ENCODE data around the gene GOPC. TPM values are rescaled to one million over a fixed set of nuclear protein-coding genes. Genes with fewer than 3 reads are reported as not detected.

GOPC gene
- total RNA-seq, 2 donors from 2014 or later = 28.4 to 30.3 TPM

GRCh38 chr6:117531809-117532725 is 70.2 kb downstream of the GOPC start:
- no peaks in the 10 kb centered on the region for H3K27me3 Mint-ChIP-seq (ENCODE audit: insufficient read depth)
- H3K4me3 Mint-ChIP-seq = no peak overlapping the region
- no peak overlapping the region for H3K4me3 ChIP-seq (ENCODE audit: low read length)
- H3K36me3 Mint-ChIP-seq (ENCODE audit: low read depth) = peaks cover 3% of the 10 kb centered on the region
- 93 to 100% methylated on average over 5 of the region's 5 CpGs for WGBS, 2 experiments (ENCODE audit: insufficient coverage in 1 of 2, insufficient read length in 1 of 2)
- no peaks in the 10 kb centered on the region for H3K9me3 Mint-ChIP-seq
- H3K9me3 ChIP-seq (ENCODE audit: control insufficient read depth, low read length) = no peaks in the 10 kb centered on the region
- no peaks in the 10 kb centered on the region for H3K27me3 ChIP-seq (ENCODE audit: control insufficient read depth, insufficient read depth, low read length, poor library complexity, severe bottlenecking)
- H3K36me3 ChIP-seq (ENCODE audit: control insufficient read depth, insufficient read depth, low read length) = no peaks in the 10 kb centered on the region
- H3K4me1 Mint-ChIP-seq = peaks cover 33% of the 10 kb centered on the region
- no peak for TF ChIP-seq CTCF (conservative IDR thresholded peaks at IDR 0.05)
- H3K27ac ChIP-seq (ENCODE audit: low read depth, low read length) = no peak overlapping the region
- H3K4me1 ChIP-seq (ENCODE audit: control insufficient read depth, insufficient read depth, low read length) = peaks cover 21% of the 10 kb centered on the region
- no peak for DNase-seq
- H3K9ac ChIP-seq (ENCODE audit: extremely low read depth, low read length, poor library complexity, severe bottlenecking) = no peak overlapping the region
- H3K27ac Mint-ChIP-seq = no peak overlapping the region

- Mint-ChIP-seq H3K27ac (no peak overlapping the region), H3K36me3 (ENCODE audit: low read depth) (peaks cover 4% of the 10 kb centered on the region), H3K4me1 (peaks cover 26% of the 10 kb centered on the region), H3K27me3 (ENCODE audit: insufficient read depth) (no peaks in the 10 kb centered on the region), H3K4me3 (no peak overlapping the region), H3K9me3 (no peaks in the 10 kb centered on the region)
- Histone ChIP-seq H3K9me3 (ENCODE audit: control insufficient read depth, low read length) (no peaks in the 10 kb centered on the region), H3K36me3 (ENCODE audit: control insufficient read depth, insufficient read depth, low read length) (no peaks in the 10 kb centered on the region), H3K4me1 (ENCODE audit: control insufficient read depth, insufficient read depth, low read length) (peaks cover 15% of the 10 kb centered on the region), H3K4me3 (ENCODE audit: low read length) (no peak overlapping the region), H3K27me3 (ENCODE audit: control insufficient read depth, insufficient read depth, low read length, poor library complexity, severe bottlenecking) (no peaks in the 10 kb centered on the region), H3K27ac (ENCODE audit: low read depth, low read length) (no peak overlapping the region), H3K9ac (ENCODE audit: extremely low read depth, low read length, poor library complexity, severe bottlenecking) (no peak overlapping the region)
- no peak for TF ChIP-seq CTCF (conservative IDR thresholded peaks at IDR 0.05)
- 70 to 89% methylated on average over 1 to 6 of the region's 6 CpGs for WGBS, 2 experiments (ENCODE audit: insufficient coverage in 1 of 2, insufficient read length in 1 of 2)
- DNase-seq = no peak
These were observed 71.0 kb downstream of the GOPC start for GRCh38 chr6:117531346-117531745.

GRCh38 chr6:117530467-117531242 is 71.7 kb downstream of the GOPC start:
- no peak overlapping the region for H3K4me3 Mint-ChIP-seq
- H3K27ac ChIP-seq (ENCODE audit: low read depth, low read length) = no peak overlapping the region
- no peak overlapping the region for H3K27ac Mint-ChIP-seq

More at GRCh38 chr6:117530467-117531242, 71.7 kb downstream of the GOPC start:
- H3K9me3 ChIP-seq (ENCODE audit: control insufficient read depth, low read length) = no peaks in the 10 kb centered on the region
- no peaks in the 10 kb centered on the region for H3K27me3 ChIP-seq (ENCODE audit: control insufficient read depth, insufficient read depth, low read length, poor library complexity, severe bottlenecking)
- no peak for DNase-seq
- no peak overlapping the region for H3K4me3 ChIP-seq (ENCODE audit: low read length)
- Mint-ChIP-seq H3K36me3 (ENCODE audit: low read depth) (peaks cover 4% of the 10 kb centered on the region), H3K27me3 (ENCODE audit: insufficient read depth) (no peaks in the 10 kb centered on the region), H3K9me3 (no peaks in the 10 kb centered on the region), H3K4me1 (peaks cover 19% of the 10 kb centered on the region)
- peaks cover 9% of the 10 kb centered on the region for H3K4me1 ChIP-seq (ENCODE audit: control insufficient read depth, insufficient read depth, low read length)
- H3K9ac ChIP-seq (ENCODE audit: extremely low read depth, low read length, poor library complexity, severe bottlenecking) = no peak overlapping the region
- TF ChIP-seq CTCF (conservative IDR thresholded peaks at IDR 0.05) = no peak
- H3K36me3 ChIP-seq (ENCODE audit: control insufficient read depth, insufficient read depth, low read length) = no peaks in the 10 kb centered on the region
- WGBS, 2 experiments (ENCODE audit: insufficient coverage in 1 of 2, insufficient read length in 1 of 2) = 96% methylated on average over 4 of the region's 4 CpGs; no CpG with 5 or more reads in 1 of the 2 experiments
